Measurements from ENCODE around the gene TMED5. TPM values are rescaled to one million over a fixed set of nuclear protein-coding genes. Genes with fewer than 3 reads are reported as not detected.

TMED5 gene
- total RNA-seq, 1 donor from 2014 or later: 34.5 TPM

DNA sequence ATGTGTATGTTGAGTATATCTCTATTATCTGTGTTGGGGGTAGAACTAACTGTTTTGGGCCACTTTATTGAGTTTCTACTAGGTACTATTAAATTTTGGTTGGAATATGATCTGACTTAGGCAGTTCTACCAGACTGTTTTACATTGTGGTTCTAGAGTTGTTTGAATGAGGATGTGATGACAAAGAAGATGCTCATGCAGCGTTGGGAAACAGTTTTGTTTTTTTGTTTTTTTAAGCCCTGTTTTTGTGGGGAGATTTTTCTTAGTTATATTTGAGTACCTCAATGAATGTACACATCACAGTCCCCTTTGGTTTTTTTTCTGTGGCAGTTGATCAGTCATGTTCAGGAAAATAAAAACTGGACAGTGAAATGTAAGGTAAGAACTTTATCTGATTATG lies 40.1 kb downstream of the TMED5 start:
- Mint-ChIP-seq H3K9me3 (ENCODE audit: unreplicated experiment) (no peaks in the 10 kb centered on the region), H3K27me3 (ENCODE audit: unreplicated experiment) (no peaks in the 10 kb centered on the region), H3K36me3 (ENCODE audit: low read depth, unreplicated experiment) (peaks cover 8% of the 10 kb centered on the region), H3K27ac (ENCODE audit: unreplicated experiment) (no peak overlapping the region), H3K4me3 (ENCODE audit: unreplicated experiment) (no peak overlapping the region), H3K4me1 (ENCODE audit: unreplicated experiment) (no peaks in the 10 kb centered on the region)
- DNase-seq (ENCODE audit: low spot score): no peak
- TF ChIP-seq, protein P1, sequence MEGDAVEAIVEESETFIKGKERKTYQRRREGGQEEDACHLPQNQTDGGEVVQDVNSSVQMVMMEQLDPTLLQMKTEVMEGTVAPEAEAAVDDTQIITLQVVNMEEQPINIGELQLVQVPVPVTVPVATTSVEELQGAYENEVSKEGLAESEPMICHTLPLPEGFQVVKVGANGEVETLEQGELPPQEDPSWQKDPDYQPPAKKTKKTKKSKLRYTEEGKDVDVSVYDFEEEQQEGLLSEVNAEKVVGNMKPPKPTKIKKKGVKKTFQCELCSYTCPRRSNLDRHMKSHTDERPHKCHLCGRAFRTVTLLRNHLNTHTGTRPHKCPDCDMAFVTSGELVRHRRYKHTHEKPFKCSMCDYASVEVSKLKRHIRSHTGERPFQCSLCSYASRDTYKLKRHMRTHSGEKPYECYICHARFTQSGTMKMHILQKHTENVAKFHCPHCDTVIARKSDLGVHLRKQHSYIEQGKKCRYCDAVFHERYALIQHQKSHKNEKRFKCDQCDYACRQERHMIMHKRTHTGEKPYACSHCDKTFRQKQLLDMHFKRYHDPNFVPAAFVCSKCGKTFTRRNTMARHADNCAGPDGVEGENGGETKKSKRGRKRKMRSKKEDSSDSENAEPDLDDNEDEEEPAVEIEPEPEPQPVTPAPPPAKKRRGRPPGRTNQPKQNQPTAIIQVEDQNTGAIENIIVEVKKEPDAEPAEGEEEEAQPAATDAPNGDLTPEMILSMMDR (IDR thresholded peaks at IDR 0.05; ENCODE audit: unreplicated experiment): no peak

DNA sequence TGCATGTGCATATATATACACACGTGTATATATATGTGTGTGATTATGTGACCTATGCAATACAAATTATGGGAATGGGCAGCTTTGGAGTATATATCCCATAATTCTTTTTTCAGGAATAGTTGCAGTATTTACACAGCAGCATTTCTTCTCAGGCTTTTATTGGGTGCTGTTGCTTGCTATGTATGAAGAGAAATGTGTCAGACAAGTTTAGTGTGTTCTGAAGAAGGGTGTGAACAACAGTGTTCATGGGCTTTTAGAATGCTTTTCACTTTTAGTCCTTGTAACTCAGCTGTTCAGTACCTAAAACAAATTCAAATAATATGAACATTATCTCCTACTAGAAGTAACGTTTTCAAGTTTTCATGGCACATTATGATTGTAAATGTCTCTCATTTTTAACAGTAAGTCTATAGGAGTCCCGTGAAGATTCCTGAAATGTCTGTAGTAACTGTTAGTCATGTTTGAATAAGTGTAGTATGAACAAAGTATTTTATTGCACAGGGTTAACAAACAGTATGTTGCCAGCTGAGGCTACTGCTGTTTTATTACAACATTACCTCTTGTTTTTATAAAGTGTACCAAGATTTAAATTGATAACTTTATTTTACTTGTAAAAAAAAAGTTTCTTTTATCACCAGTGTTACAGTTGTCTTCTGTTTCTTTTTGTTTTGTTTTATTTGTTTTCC lies 42.5 kb downstream of the TMED5 start:
- H3K27ac Mint-ChIP-seq (ENCODE audit: unreplicated experiment): no peak overlapping the region
- no peaks in the 10 kb centered on the region for H3K27me3 Mint-ChIP-seq (ENCODE audit: unreplicated experiment)
- H3K9me3 Mint-ChIP-seq (ENCODE audit: unreplicated experiment): no peaks in the 10 kb centered on the region
- H3K4me1 Mint-ChIP-seq (ENCODE audit: unreplicated experiment): no peaks in the 10 kb centered on the region
- no peak overlapping the region for H3K4me3 Mint-ChIP-seq (ENCODE audit: unreplicated experiment)
- no peak for DNase-seq (ENCODE audit: low spot score)
- H3K36me3 Mint-ChIP-seq (ENCODE audit: low read depth, unreplicated experiment): peaks cover 8% of the 10 kb centered on the region
- TF ChIP-seq, protein P1 (IDR thresholded peaks at IDR 0.05; ENCODE audit: unreplicated experiment): no peak

DNA sequence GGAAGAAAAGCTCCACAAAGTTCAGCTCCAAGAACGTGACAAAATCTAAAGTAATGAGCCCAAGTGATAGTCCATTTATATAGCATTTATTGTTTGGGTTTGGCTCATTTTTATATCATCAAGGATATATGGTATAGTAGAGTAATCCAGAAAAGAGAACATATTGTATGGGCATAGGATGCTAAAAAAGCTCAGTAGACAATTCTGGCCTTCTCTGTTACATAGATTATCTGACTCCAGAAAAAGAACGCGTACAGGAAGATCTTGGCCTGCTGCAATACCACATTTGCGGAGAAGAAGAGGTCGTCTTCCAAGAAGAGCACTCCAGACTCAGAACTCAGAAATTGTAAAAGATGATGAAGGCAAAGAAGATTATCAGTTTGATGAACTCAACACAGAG lies 43.8 kb downstream of the TMED5 start:
- Mint-ChIP-seq H3K4me1 (ENCODE audit: unreplicated experiment) (no peaks in the 10 kb centered on the region), H3K4me3 (ENCODE audit: unreplicated experiment) (no peak overlapping the region), H3K9me3 (ENCODE audit: unreplicated experiment) (no peaks in the 10 kb centered on the region), H3K36me3 (ENCODE audit: low read depth, unreplicated experiment) (peaks cover 8% of the 10 kb centered on the region), H3K27ac (ENCODE audit: unreplicated experiment) (no peak overlapping the region), H3K27me3 (ENCODE audit: unreplicated experiment) (no peaks in the 10 kb centered on the region)
- no peak for DNase-seq (ENCODE audit: low spot score)
- TF ChIP-seq, protein P1 (IDR thresholded peaks at IDR 0.05; ENCODE audit: unreplicated experiment): no peak

DNA sequence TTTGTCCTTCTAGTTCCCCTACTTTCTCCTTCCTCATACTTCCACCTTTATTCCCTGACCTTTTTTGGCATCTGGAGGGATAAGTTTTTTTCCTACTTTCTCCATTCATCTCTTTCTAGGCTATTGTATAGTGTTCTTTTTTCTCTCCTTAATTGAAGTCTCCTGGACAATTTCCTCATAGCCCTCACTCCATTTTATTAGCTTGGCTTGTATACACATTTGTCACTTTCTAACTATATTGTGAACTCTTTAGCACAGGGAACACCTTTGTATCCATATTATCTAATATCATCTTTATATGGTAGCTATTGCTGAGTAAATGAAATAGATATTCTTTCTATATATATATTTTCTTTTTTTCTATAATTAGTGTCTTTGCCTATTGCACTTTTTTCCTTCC lies 47.6 kb downstream of the TMED5 start:
- no peaks in the 10 kb centered on the region for H3K4me1 Mint-ChIP-seq (ENCODE audit: unreplicated experiment)
- no peaks in the 10 kb centered on the region for H3K9me3 Mint-ChIP-seq (ENCODE audit: unreplicated experiment)
- TF ChIP-seq, protein P1 (IDR thresholded peaks at IDR 0.05; ENCODE audit: unreplicated experiment): no peak
- no peak overlapping the region for H3K4me3 Mint-ChIP-seq (ENCODE audit: unreplicated experiment)
- no peak for DNase-seq (ENCODE audit: low spot score)
- no peak overlapping the region for H3K27ac Mint-ChIP-seq (ENCODE audit: unreplicated experiment)
- peaks cover 5% of the 10 kb centered on the region for H3K36me3 Mint-ChIP-seq (ENCODE audit: low read depth, unreplicated experiment)
- no peaks in the 10 kb centered on the region for H3K27me3 Mint-ChIP-seq (ENCODE audit: unreplicated experiment)

DNA sequence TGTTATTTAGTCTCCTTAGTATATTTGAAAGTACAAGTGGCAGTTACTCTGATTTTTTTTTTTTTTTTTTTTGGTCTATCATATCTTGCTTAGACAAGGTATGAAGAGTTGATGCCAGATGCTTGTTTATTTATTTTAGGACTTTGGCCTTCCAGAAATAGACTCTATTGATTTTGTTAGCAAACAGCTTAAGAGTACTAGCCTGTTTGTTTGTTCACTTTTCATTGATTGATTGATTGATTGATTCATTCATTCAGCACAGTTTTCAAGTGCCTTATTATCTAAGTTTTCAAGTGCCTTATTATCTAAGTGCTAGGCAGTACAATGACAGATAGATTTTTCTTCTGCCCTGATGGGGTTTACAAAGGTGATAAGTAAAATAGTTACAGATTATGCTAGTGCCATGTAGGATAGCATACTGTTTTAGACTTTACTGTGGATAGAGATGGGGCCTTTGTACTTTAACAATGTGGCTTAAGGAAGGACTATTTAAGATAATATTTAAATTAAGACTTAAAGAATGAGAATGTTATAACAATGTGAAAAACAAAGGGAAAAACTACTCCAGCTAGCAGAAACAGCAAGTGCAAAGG lies 50.6 kb downstream of the TMED5 start:
- H3K27ac Mint-ChIP-seq (ENCODE audit: unreplicated experiment): no peak overlapping the region
- H3K27me3 Mint-ChIP-seq (ENCODE audit: unreplicated experiment): no peaks in the 10 kb centered on the region
- H3K36me3 Mint-ChIP-seq (ENCODE audit: low read depth, unreplicated experiment): peaks cover 7% of the 10 kb centered on the region
- H3K4me3 Mint-ChIP-seq (ENCODE audit: unreplicated experiment): no peak overlapping the region
- H3K9me3 Mint-ChIP-seq (ENCODE audit: unreplicated experiment): no peaks in the 10 kb centered on the region
- DNase-seq (ENCODE audit: low spot score): no peak
- TF ChIP-seq, protein P1 (IDR thresholded peaks at IDR 0.05; ENCODE audit: unreplicated experiment): no peak
- H3K4me1 Mint-ChIP-seq (ENCODE audit: unreplicated experiment): no peaks in the 10 kb centered on the region

All from endothelial cell (in vitro differentiated cells).